Osteoblast (primary cell): ENCODE data around the gene GALM. TPM values are rescaled to one million over a fixed set of nuclear protein-coding genes. Genes with fewer than 3 reads are reported as not detected.
A peak's percentile ranks its signal among the peaks of the same experiment; 100 is the strongest.

Source experiments
- DNase-seq: peaks from one replicate; pipeline ENCODE4 v3.0.0; 2011; ENCODE audit warnings: low spot score, mixed read lengths; ENCODE audit not compliant: insufficient read length; ENCODE audit errors: missing footprints
- H2AFZ ChIP-seq: 2 replicates; pipeline ENCODE4 v1.6.0; 2011; ENCODE audit warnings: mild to moderate bottlenecking, low read length
- H3K27ac ChIP-seq: 2 replicates; pipeline ENCODE4 v1.5.1; 2011; ENCODE audit warnings: mild to moderate bottlenecking, low read depth, low read length, moderate library complexity
- H3K27me3 ChIP-seq: 2 replicates; pipeline ENCODE4 v1.6.0; 2012; ENCODE audit warnings: mild to moderate bottlenecking, control low read depth, inconsistent platforms, low read length, moderate library complexity; ENCODE audit not compliant: insufficient read depth
- H3K36me3 ChIP-seq: 2 replicates; pipeline ENCODE4 v1.5.1; 2011; ENCODE audit warnings: mild to moderate bottlenecking, low read length, control low read depth, moderate library complexity; ENCODE audit not compliant: insufficient read depth
- H3K4me1 ChIP-seq: 2 replicates; pipeline ENCODE4 v1.5.1; 2011; ENCODE audit warnings: mild to moderate bottlenecking, low read length, control low read depth, moderate library complexity; ENCODE audit not compliant: insufficient read depth
- H3K4me2 ChIP-seq: 2 replicates; pipeline ENCODE4 v1.6.0; 2011; ENCODE audit warnings: mild to moderate bottlenecking, low read length; ENCODE audit not compliant: insufficient read depth
- H3K4me3 ChIP-seq: fragments of 200-600 bp; sonication (generic); 3 replicates; pipeline ENCODE4 v1.5.1; 2012; ENCODE audit warnings: mild to moderate bottlenecking, low read length, inconsistent platforms; ENCODE audit not compliant: insufficient read depth
- H3K79me2 ChIP-seq: 2 replicates; pipeline ENCODE4 v1.6.0; 2012; ENCODE audit warnings: mild to moderate bottlenecking, low read length, control low read depth, inconsistent platforms; ENCODE audit not compliant: insufficient read depth
- H3K9me3 ChIP-seq: 2 replicates; pipeline ENCODE4 v1.5.1; 2011; ENCODE audit warnings: low read depth, low read length, control low read depth
- H4K20me1 ChIP-seq: 2 replicates; pipeline ENCODE4 v1.6.0; 2012; ENCODE audit warnings: mild to moderate bottlenecking, low read length, control low read depth; ENCODE audit not compliant: insufficient read depth
- total RNA-seq: library from RNA; depleted of rRNA; stranded (reverse); fragments of >200 nt; gene quantifications from 2 replicates; pipeline ENCODE4 v1.2.3, GENCODE V29; 2012
- TF ChIP-seq, protein P1 (sequence below): IDR thresholded peaks from 2 replicates; pipeline ENCODE4 v1.5.1; 2011; ENCODE audit warnings: mild to moderate bottlenecking, low read depth, low read length, moderate library complexity; ENCODE audit errors: extremely low read depth

GALM gene
- total RNA-seq, 1 donor: 50.7 TPM

GRCh38 chr2:38621018-38621417 lies 44.9 kb upstream of the GALM start:
- DNase-seq: no peak
- Histone ChIP-seq H3K27ac (no peak overlapping the region), H3K27me3 (no peaks in the 10 kb centered on the region), H2AFZ (no peak overlapping the region), H3K4me1 (peaks cover 9% of the 10 kb centered on the region), H4K20me1 (no peaks in the 10 kb centered on the region), H3K79me2 (no peaks in the 10 kb centered on the region), H3K9me3 (no peaks in the 10 kb centered on the region), H3K4me3 (no peak overlapping the region), H3K36me3 (no peaks in the 10 kb centered on the region), H3K4me2 (no peak overlapping the region)
- TF ChIP-seq, protein P1, sequence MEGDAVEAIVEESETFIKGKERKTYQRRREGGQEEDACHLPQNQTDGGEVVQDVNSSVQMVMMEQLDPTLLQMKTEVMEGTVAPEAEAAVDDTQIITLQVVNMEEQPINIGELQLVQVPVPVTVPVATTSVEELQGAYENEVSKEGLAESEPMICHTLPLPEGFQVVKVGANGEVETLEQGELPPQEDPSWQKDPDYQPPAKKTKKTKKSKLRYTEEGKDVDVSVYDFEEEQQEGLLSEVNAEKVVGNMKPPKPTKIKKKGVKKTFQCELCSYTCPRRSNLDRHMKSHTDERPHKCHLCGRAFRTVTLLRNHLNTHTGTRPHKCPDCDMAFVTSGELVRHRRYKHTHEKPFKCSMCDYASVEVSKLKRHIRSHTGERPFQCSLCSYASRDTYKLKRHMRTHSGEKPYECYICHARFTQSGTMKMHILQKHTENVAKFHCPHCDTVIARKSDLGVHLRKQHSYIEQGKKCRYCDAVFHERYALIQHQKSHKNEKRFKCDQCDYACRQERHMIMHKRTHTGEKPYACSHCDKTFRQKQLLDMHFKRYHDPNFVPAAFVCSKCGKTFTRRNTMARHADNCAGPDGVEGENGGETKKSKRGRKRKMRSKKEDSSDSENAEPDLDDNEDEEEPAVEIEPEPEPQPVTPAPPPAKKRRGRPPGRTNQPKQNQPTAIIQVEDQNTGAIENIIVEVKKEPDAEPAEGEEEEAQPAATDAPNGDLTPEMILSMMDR: no peak

DNA sequence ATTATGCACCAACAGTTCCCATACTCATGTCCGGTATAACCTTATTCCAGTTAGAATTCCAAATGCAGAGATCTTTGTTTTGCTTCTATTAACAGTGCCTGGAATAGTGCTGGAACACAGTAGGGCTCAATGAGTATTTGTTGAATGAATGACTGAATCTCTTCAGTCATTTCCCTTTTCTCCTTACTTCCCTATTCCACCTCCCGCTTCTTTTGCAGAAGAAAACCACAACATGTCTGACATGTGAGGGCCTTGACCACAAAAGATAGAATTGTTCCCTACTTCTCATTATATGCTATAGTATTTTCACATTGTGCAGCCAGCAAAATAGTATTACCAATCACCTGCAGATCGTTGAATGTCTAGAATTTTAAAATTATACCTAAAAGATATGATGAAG lies 43.7 kb upstream of the GALM start:
- peak; percentile 41 for DNase-seq
- Histone ChIP-seq H3K4me1 (peaks cover 9% of the 10 kb centered on the region), H3K36me3 (no peaks in the 10 kb centered on the region), H3K9me3 (no peaks in the 10 kb centered on the region), H3K4me2 (no peak overlapping the region), H4K20me1 (no peaks in the 10 kb centered on the region), H2AFZ (no peak overlapping the region), H3K27me3 (peaks cover 9% of the 10 kb centered on the region), H3K4me3 (no peak overlapping the region), H3K27ac (no peak overlapping the region), H3K79me2 (no peaks in the 10 kb centered on the region)
- TF ChIP-seq, protein P1: no peak

GRCh38 chr2:38626326-38627035 lies 39.4 kb upstream of the GALM start:
- DNase-seq: no peak
- Histone ChIP-seq H3K9me3 (no peaks in the 10 kb centered on the region), H3K27me3 (peaks cover 9% of the 10 kb centered on the region), H3K4me3 (no peak overlapping the region), H2AFZ (no peak overlapping the region), H3K36me3 (no peaks in the 10 kb centered on the region), H3K79me2 (no peaks in the 10 kb centered on the region), H4K20me1 (no peaks in the 10 kb centered on the region), H3K4me2 (no peak overlapping the region), H3K27ac (no peak overlapping the region), H3K4me1 (no peaks in the 10 kb centered on the region)
- TF ChIP-seq, protein P1: no peak

DNA sequence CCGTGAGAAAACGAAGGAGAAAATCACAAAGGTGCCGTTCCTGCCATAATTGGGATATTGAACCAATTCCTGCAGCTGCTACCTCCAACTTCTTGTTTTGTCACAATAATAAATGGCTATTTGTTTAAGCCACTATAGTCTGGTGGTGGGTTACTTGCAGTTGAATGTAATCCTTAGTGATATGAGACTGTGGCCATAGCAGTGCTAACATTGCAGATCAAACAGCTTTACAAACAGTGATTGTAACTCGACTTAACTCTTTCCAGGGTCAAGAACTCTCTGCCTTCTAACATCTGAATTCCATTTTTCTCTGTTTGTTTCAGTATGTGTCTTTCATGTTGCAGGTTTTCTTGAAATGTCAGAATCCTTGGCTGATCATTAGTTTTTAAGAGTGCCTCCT lies 38.5 kb upstream of the GALM start:
- Histone ChIP-seq H3K36me3 (no peaks in the 10 kb centered on the region), H3K9me3 (no peaks in the 10 kb centered on the region), H3K4me1 (no peaks in the 10 kb centered on the region), H3K4me2 (no peak overlapping the region), H2AFZ (no peak overlapping the region), H3K79me2 (no peaks in the 10 kb centered on the region), H3K27ac (no peak overlapping the region), H3K27me3 (peaks cover 9% of the 10 kb centered on the region), H3K4me3 (no peak overlapping the region), H4K20me1 (no peaks in the 10 kb centered on the region)
- TF ChIP-seq, protein P1: no peak
- DNase-seq: no peak
